K562 (cell line): ENCODE measurements around the gene GPC3. TPM values are rescaled to one million over a fixed set of nuclear protein-coding genes. Genes with fewer than 3 reads are reported as not detected.

ENCODE experiments used
- ATAC-seq: fragments of 200-7000 bp; cut with Tn5 transposase; 3 replicates; pipeline ENCODE4 v1.9.1; 2020; ENCODE audit warnings: moderate library complexity
- BruUV-seq: library from RNA; stranded (reverse); fragments of 400-500 nt; replicated peaks from 2 replicates; lab custom pipeline; 2021; lab: Mats Ljungman, UMichigan
- CTCF ChIA-PET: fragments of 300-600 bp; formaldehyde crosslinking; extraction: SDS; loops from one replicate; lab custom pipeline; 2021; ENCODE audit warnings: low intra/inter-chr PET ratio; lab: Yijun Ruan, JAX
- POLR2A ChIA-PET: fragments of 300-600, 350-650 bp; sonication (Branson Sonifier 250); formaldehyde crosslinking; extraction: SDS; loops from one replicate; lab custom pipeline; 2021; ENCODE audit warnings: antibody characterized with exemption, inconsistent platforms; lab: Yijun Ruan, JAX
- DNase-seq, 4 experiments: peaks; one replicate each; pipeline versions ENCODE4 v3.0.0 to v3.0.0-alpha.2; 2011 to 2018; ENCODE audit warnings: low spot score in 3 of 4, mixed read lengths in 3 of 4; ENCODE audit errors: extremely low read depth in 1 of 4
- FAIRE-seq: peaks from 2 replicates; lab custom pipeline; 2011; peaks lifted over from hg19 to GRCh38; lab: Jason Lieb, UNC
- H2AFZ ChIP-seq: 2 replicates; pipeline ENCODE4 v1.6.0; 2011; ENCODE audit warnings: low read depth, low read length, control low read depth, inconsistent platforms
- H3K27ac ChIP-seq: fragments of 200-600 bp; 3 replicates; pipeline ENCODE4 v1.8.0; 2011; ENCODE audit warnings: low read depth, mild to moderate bottlenecking, control low read depth, inconsistent platforms, low read length, moderate library complexity, mixed read lengths; ENCODE audit errors: extremely low read depth
- H3K27me3 ChIP-seq, 2 experiments: fragments of 300-600 bp in 1 of 2; 2 replicates in 1 of 2; 3 replicates in 1 of 2; pipeline versions ENCODE4 v1.6.0 to v1.8.0; 2011; ENCODE audit warnings: inconsistent platforms in 2 of 2, low read length in 2 of 2, mild to moderate bottlenecking in 1 of 2, mixed read lengths in 1 of 2, moderate library complexity in 1 of 2; ENCODE audit not compliant: control insufficient read depth in 2 of 2, insufficient read depth in 2 of 2
- H3K36me3 ChIP-seq: fragments of 300-600 bp; 3 replicates; pipeline ENCODE4 v1.8.0; 2011; ENCODE audit warnings: mild to moderate bottlenecking, low read length, inconsistent platforms; ENCODE audit not compliant: control insufficient read depth, insufficient read depth
- H3K4me1 ChIP-seq, 2 experiments: fragments of 200-600 bp in 1 of 2; replicated peaks in 1 of 2; 2 replicates in 1 of 2; 3 replicates in 1 of 2; pipeline versions ENCODE4 v1.5.1 to v1.8.0; 2011; ENCODE audit warnings: inconsistent platforms in 2 of 2, low read length in 2 of 2, mild to moderate bottlenecking in 1 of 2, mixed read lengths in 1 of 2, moderate library complexity in 1 of 2; ENCODE audit not compliant: control insufficient read depth in 2 of 2, insufficient read depth in 2 of 2
- H3K4me2 ChIP-seq: 2 replicates; pipeline ENCODE4 v1.6.1; 2011; ENCODE audit warnings: low read length, control low read depth, inconsistent platforms, mixed read lengths; ENCODE audit not compliant: insufficient read depth
- H3K4me3 ChIP-seq: fragments of 200-600 bp; sonication (generic), shearing (Covaris generic); 2 replicates; pipeline ENCODE4 v1.5.1; 2016; ENCODE audit warnings: control low read depth, inconsistent platforms
- H3K79me2 ChIP-seq: fragments of 200-600 bp; 3 replicates; pipeline ENCODE4 v1.8.0; 2011; ENCODE audit warnings: low read length, inconsistent platforms; ENCODE audit not compliant: control insufficient read depth, insufficient read depth
- H3K9ac ChIP-seq, 2 experiments: 2 replicates each; pipeline versions ENCODE4 v1.6.0 to v1.6.1; 2011; ENCODE audit warnings: low read depth in 2 of 2, low read length in 2 of 2, control low read depth in 1 of 2, inconsistent platforms in 1 of 2, mild to moderate bottlenecking in 1 of 2, mixed read lengths in 1 of 2; ENCODE audit not compliant: insufficient read depth in 1 of 2
- H3K9me1 ChIP-seq: one replicate; pipeline ENCODE4 v1.6.0; 2011; ENCODE audit warnings: inconsistent platforms, mild to moderate bottlenecking, low read length, moderate library complexity; ENCODE audit not compliant: control insufficient read depth, insufficient read depth
- H3K9me3 ChIP-seq: replicated peaks from 2 replicates; pipeline ENCODE4 v1.5.1; 2011; ENCODE audit warnings: low read depth, low read length, inconsistent platforms; ENCODE audit not compliant: control insufficient read depth, insufficient read depth
- H4K20me1 ChIP-seq: replicated peaks from 2 replicates; pipeline ENCODE4 v1.6.1; 2011; ENCODE audit warnings: low read length, inconsistent platforms, mixed read lengths; ENCODE audit not compliant: control insufficient read depth, insufficient read depth
- CEBPB ChIP-seq: fragments of 450-650 bp; IDR thresholded peaks from 2 replicates; pipeline ENCODE4 v1.6.1; 2016; ENCODE audit warnings: missing genetic modification characterization, missing compliant biosample characterization
- ETV1 ChIP-seq: fragments of 450-650 bp; conservative IDR thresholded peaks from 2 replicates; pipeline ENCODE4 v1.6.1; 2016; ENCODE audit warnings: missing genetic modification characterization, control low read depth, low read depth, missing compliant biosample characterization
- FOXJ3 ChIP-seq: sonication (generic); formaldehyde crosslinking; IDR thresholded peaks from 2 replicates; pipeline ENCODE4 v1.4.0; 2020; ENCODE audit warnings: mild to moderate bottlenecking, missing genetic modification reagents
- HNRNPLL ChIP-seq: fragments of 200-400 bp; formaldehyde crosslinking; IDR thresholded peaks from 2 replicates; pipeline ENCODE4 v1.6.1; 2017; ENCODE audit warnings: low read length, low read depth, mild to moderate bottlenecking; ENCODE audit not compliant: poor library complexity, severe bottlenecking
- KAT7 ChIP-seq: sonication (generic); formaldehyde crosslinking; IDR thresholded peaks from 2 replicates; pipeline ENCODE4 v1.8.0; 2022; ENCODE audit warnings: missing genetic modification reagents, mild to moderate bottlenecking, borderline replicate concordance
- KLF6 ChIP-seq: fragments of 250-450 bp; sonication (Bioruptor Pico); IDR thresholded peaks from 2 replicates; pipeline ENCODE4 v1.4.0; 2020; ENCODE audit warnings: mild to moderate bottlenecking, moderate library complexity, borderline replicate concordance
- MAZ ChIP-seq, 2 experiments: fragments of 450-650 bp in 1 of 2; sonication (generic) in 1 of 2; formaldehyde crosslinking; IDR thresholded peaks in 1 of 2; conservative IDR thresholded peaks in 1 of 2; 2 replicates each; pipeline versions ENCODE4 v1.4.0 to v1.5.0; 2020; ENCODE audit warnings: mild to moderate bottlenecking in 1 of 2, missing genetic modification reagents in 1 of 2
- NCOA1 ChIP-seq: fragments of 450-650 bp; IDR thresholded peaks from 2 replicates; pipeline ENCODE4 v1.6.1; 2016; ENCODE audit warnings: low read depth
- NCOA2 ChIP-seq, 2 experiments: fragments of 450-650 bp; IDR thresholded peaks; 2 replicates each; pipeline ENCODE4 v1.6.1; 2018; ENCODE audit warnings: mild to moderate bottlenecking in 2 of 2, moderate library complexity in 1 of 2; ENCODE audit not compliant: partially characterized antibody in 2 of 2
- NR2C2 ChIP-seq, 2 experiments: fragments of 200-800 bp in 1 of 2; sonication (Bioruptor generic) in 1 of 2; sonication (generic) in 1 of 2; formaldehyde crosslinking in 1 of 2; IDR thresholded peaks; 2 replicates each; pipeline versions ENCODE4 v1.6.1 to v1.8.0; 2016 to 2022; ENCODE audit warnings: mild to moderate bottlenecking in 1 of 2, missing compliant biosample characterization in 1 of 2, missing genetic modification characterization in 1 of 2, missing genetic modification reagents in 1 of 2
- NUFIP1 ChIP-seq: fragments of 450-650 bp; IDR thresholded peaks from 2 replicates; pipeline ENCODE4 v1.6.1; 2018; ENCODE audit not compliant: partially characterized antibody
- PHF8 ChIP-seq: fragments of 200-600 bp; sonication (generic); IDR thresholded peaks from 2 replicates; pipeline ENCODE4 v1.6.1; 2012; ENCODE audit warnings: mixed run types, mild to moderate bottlenecking, inconsistent platforms, low read length, moderate library complexity, borderline replicate concordance
- SMAD2 ChIP-seq: fragments of 150-350 bp; IDR thresholded peaks from 2 replicates; pipeline ENCODE4 v1.6.1; 2014; ENCODE audit warnings: low read depth, mild to moderate bottlenecking, low read length
- TAF1 ChIP-seq: IDR thresholded peaks from 2 replicates; pipeline ENCODE4 v1.6.1; 2011; ENCODE audit warnings: mild to moderate bottlenecking, low read length, moderate library complexity; ENCODE audit not compliant: insufficient read depth, control insufficient read depth, severe bottlenecking; ENCODE audit errors: extremely low read depth
- TRIM28 ChIP-seq: fragments of 450-650 bp; IDR thresholded peaks from 2 replicates; pipeline ENCODE4 v1.6.1; 2017
- ZNF184 ChIP-seq: sonication (generic); formaldehyde crosslinking; IDR thresholded peaks from 2 replicates; pipeline ENCODE4 v1.5.0; 2020; ENCODE audit warnings: missing genetic modification reagents
- ZNF277 ChIP-seq: fragments of 250-450 bp; sonication (Bioruptor Pico); IDR thresholded peaks from 2 replicates; pipeline ENCODE4 v1.8.0; 2022; ENCODE audit warnings: inconsistent platforms, mild to moderate bottlenecking, moderate library complexity, borderline replicate concordance
- ZNF41 ChIP-seq: fragments of 250-450 bp; sonication (Bioruptor Pico); conservative IDR thresholded peaks from 2 replicates; pipeline ENCODE4 v1.4.0; 2020; ENCODE audit warnings: mild to moderate bottlenecking
- ZNF785 ChIP-seq: fragments of 250-450 bp; sonication (Bioruptor Pico); IDR thresholded peaks from 2 replicates; pipeline ENCODE4 v1.4.0; 2020; ENCODE audit warnings: mild to moderate bottlenecking
- WGBS: fragments of 100-300 bp; shearing (Covaris generic); methylation state at CpG from one replicate; pipeline ENCODE4 v1.1.6; 2016; ENCODE audit warnings: low coverage, mixed read lengths; ENCODE audit not compliant: insufficient coverage; ENCODE audit errors: missing lambda C conversion rate; 5-methylcytosine and 5-hydroxymethylcytosine counted together
- in situ Hi-C: fragments of 300-500 bp; cut with MboI; formaldehyde crosslinking; loops from 4 replicates; pipeline ENCODE4 v1.15.0; 2018; ENCODE audit warnings: inconsistent platforms, mixed read lengths
- intact Hi-C: fragments of 100-400 bp; cut with micrococcal nuclease; formaldehyde crosslinking; loops from 2 replicates; pipeline ENCODE4 v1.14.2; 2022
- polyA plus RNA-seq, 8 experiments: library from polyadenylated mRNA; depleted of rRNA in 4 of 8; stranded (reverse) in 5 of 8; unstranded in 3 of 8; fragments of >200 nt; fragmentation: Nextera tagmentation in 2 of 8; fragmentation: Illumina TruSeq in 1 of 8; extraction: Ambion mirVana in 2 of 8; extraction: Trizol in 1 of 8; gene quantifications; 2 replicates each; pipeline versions ENCODE4 v1.2.1 to v1.2.3, GENCODE V29; 2011 to 2014; ENCODE audit warnings: inconsistent platforms in 1 of 8, missing spikeins in 1 of 8
- total RNA-seq, 7 experiments: library from RNA; depleted of rRNA in 6 of 7; stranded (reverse); fragments of >200 nt in 6 of 7; fragmentation: Illumina TruSeq in 2 of 7; extraction: Trizol in 2 of 7; gene quantifications; 2 replicates each; pipeline versions ENCODE4 v1.2.1 to v1.2.3, GENCODE V29; 2011 to 2021; ENCODE audit warnings: low replicate concordance in 1 of 7

Gene GPC3
- total and polyA plus RNA-seq, 9 of the 15 experiments (the other 6 are each of a cell fraction or from before 2014, with no cell fraction given) = 0.42 TPM; not detected in 8

GRCh38 chrX:133655275-133656265, 329.8 kb downstream of the GPC3 start:
- in situ Hi-C loops = loop anchor here (25.0 kb wide), 1 partner anchor 668 kb away; no protein-coding TSS in a partner anchor
- DNase-seq (no peak), FAIRE-seq (no peak), ATAC-seq (no peak)
- no peaks in the 10 kb centered on the region for H4K20me1 ChIP-seq
- no peak overlapping the region for H3K4me3 ChIP-seq
- BruUV-seq = no TSS peak
- 0% methylated on average over 2 of the region's 2 CpGs for WGBS
- no peak overlapping the region for H3K9ac ChIP-seq
- H3K4me1 ChIP-seq = no peaks in the 10 kb centered on the region
- no peaks in the 10 kb centered on the region for H3K9me1 ChIP-seq
- no peaks in the 10 kb centered on the region for H3K79me2 ChIP-seq
- no peak overlapping the region for H2AFZ ChIP-seq
- ChIA-PET CTCF (no interaction called here), POLR2A (interaction anchor here (1.1 kb wide), 1 partner anchor 10 kb away, joined by 3 read pairs; no protein-coding TSS in a partner anchor)
- no peak overlapping the region for H3K4me2 ChIP-seq
- no peaks in the 10 kb centered on the region for H3K27me3 ChIP-seq
- intact Hi-C loops = loop anchor here (10.0 kb wide), 1 partner anchor 161 kb away; no protein-coding TSS in a partner anchor
- no peaks in the 10 kb centered on the region for H3K9me3 ChIP-seq
- H3K27ac ChIP-seq = no peak overlapping the region
- no peaks in the 10 kb centered on the region for H3K36me3 ChIP-seq
- TF ChIP-seq FOXJ3 (CRISPR knock-in tag) = no peak
- no peak for TF ChIP-seq TRIM28
- no peak for TF ChIP-seq ETV1 (tag)
- TF ChIP-seq ZNF785 (CRISPR knock-in tag) = no peak
- TF ChIP-seq NCOA2 (IDR thresholded peaks at IDR 0.05; ENCODE audit: partially characterized antibody in 2 of 2) = no peak
- TF ChIP-seq PHF8 = no peak
- TF ChIP-seq ZNF277 (CRISPR knock-in tag) = no peak
- TF ChIP-seq KAT7 = no peak
- no peak for TF ChIP-seq ZNF184
- no peak for TF ChIP-seq TAF1
- no peak for TF ChIP-seq NCOA1
- TF ChIP-seq MAZ (CRISPR knock-in tag; conservative IDR thresholded peaks at IDR 0.05 in 1 of 2, IDR thresholded peaks at IDR 0.05 in 1 of 2) = no peak
- no peak for TF ChIP-seq HNRNPLL
- TF ChIP-seq ZNF41 (CRISPR knock-in tag) = no peak
- TF ChIP-seq NUFIP1 = no peak
- no peak for TF ChIP-seq CEBPB (tag)
- TF ChIP-seq KLF6 (CRISPR knock-in tag) = no peak
- TF ChIP-seq NR2C2 (CRISPR knock-in tag; IDR thresholded peaks at IDR 0.05) = no peak
- TF ChIP-seq NR2C2 (tag; IDR thresholded peaks at IDR 0.05) = no peak
- TF ChIP-seq SMAD2 = no peak
